ENCODE data around the gene PRKCZ. TPM values are rescaled to one million over a fixed set of nuclear protein-coding genes. Genes with fewer than 3 reads are reported as not detected.

PRKCZ gene
- total and polyA plus RNA-seq, 9 of the 15 experiments (the other 6 are each of a cell fraction or from before 2014, with no cell fraction given): 0.07 to 3.1 (median 1.3) TPM

DNA sequence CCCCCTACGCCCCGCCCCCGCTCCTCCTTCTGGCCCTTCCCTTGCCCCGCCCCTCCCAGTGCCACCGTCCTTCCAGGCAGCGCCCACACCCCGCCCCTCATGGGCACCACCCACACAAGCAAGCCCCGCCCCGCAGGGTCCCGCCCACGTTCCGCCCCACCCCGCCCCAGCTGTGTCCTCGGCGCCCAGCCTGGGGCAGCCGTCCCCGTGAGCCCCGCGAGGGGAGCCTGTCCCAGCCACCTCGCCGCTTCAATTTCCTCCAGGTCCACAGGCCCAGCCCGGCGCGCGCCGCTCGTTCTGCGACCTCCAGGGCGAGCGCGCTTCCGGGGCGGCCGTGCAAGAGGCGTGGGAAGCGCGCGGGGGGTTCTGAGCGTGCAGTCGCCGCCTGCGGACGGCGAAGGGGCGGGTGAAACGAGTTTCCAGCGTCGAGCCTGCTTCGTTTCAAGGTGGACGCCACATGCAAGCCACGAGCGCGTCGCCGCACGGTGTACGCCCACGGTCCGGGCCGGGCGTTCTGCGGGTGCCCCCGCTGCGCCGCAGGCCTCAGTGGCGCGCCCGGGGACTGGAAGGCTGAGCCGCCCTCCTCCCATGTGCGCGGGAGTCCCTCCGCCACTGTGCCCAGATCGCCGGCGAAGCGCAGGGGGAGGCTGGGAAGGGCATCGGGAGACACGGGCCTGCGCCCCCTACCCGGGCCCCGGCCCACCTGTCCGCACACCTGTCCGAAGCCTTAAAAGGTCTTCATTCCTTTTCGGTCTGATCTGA lies 155.2 kb downstream of the PRKCZ start (continued):
- no peak for TF ChIP-seq ZNF695 (CRISPR knock-in tag; IDR thresholded peaks at IDR 0.05)
- TF ChIP-seq HDAC8 (tag; IDR thresholded peaks at IDR 0.05): no peak
- 0 out of 2 replicates have a peak, but pooled peaks have one; percentile 36 for TF ChIP-seq ZNF445 (CRISPR knock-in tag; IDR thresholded peaks at IDR 0.05; ENCODE audit: low read depth)
- peak; percentile 83 for TF ChIP-seq ELF1 (tag; IDR thresholded peaks at IDR 0.05)
- peak; percentile 26 for TF ChIP-seq RBBP5 (IDR thresholded peaks at IDR 0.05; ENCODE audit: borderline replicate concordance, insufficient read depth, low read length, poor library complexity, severe bottlenecking)
- TF ChIP-seq, protein P1, sequence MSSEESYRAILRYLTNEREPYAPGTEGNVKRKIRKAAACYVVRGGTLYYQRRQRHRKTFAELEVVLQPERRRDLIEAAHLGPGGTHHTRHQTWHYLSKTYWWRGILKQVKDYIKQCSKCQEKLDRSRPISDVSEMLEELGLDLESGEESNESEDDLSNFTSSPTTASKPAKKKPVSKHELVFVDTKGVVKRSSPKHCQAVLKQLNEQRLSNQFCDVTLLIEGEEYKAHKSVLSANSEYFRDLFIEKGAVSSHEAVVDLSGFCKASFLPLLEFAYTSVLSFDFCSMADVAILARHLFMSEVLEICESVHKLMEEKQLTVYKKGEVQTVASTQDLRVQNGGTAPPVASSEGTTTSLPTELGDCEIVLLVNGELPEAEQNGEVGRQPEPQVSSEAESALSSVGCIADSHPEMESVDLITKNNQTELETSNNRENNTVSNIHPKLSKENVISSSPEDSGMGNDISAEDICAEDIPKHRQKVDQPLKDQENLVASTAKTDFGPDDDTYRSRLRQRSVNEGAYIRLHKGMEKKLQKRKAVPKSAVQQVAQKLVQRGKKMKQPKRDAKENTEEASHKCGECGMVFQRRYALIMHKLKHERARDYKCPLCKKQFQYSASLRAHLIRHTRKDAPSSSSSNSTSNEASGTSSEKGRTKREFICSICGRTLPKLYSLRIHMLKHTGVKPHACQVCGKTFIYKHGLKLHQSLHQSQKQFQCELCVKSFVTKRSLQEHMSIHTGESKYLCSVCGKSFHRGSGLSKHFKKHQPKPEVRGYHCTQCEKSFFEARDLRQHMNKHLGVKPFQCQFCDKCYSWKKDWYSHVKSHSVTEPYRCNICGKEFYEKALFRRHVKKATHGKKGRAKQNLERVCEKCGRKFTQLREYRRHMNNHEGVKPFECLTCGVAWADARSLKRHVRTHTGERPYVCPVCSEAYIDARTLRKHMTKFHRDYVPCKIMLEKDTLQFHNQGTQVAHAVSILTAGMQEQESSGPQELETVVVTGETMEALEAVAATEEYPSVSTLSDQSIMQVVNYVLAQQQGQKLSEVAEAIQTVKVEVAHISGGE (CRISPR knock-in tag; IDR thresholded peaks at IDR 0.05): no peak
- TF ChIP-seq, protein P2, sequence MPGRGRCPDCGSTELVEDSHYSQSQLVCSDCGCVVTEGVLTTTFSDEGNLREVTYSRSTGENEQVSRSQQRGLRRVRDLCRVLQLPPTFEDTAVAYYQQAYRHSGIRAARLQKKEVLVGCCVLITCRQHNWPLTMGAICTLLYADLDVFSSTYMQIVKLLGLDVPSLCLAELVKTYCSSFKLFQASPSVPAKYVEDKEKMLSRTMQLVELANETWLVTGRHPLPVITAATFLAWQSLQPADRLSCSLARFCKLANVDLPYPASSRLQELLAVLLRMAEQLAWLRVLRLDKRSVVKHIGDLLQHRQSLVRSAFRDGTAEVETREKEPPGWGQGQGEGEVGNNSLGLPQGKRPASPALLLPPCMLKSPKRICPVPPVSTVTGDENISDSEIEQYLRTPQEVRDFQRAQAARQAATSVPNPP (IDR thresholded peaks at IDR 0.05; ENCODE audit: borderline replicate concordance, insufficient read depth, insufficient read length): no peak
- no peak for TF ChIP-seq FOXJ3 (CRISPR knock-in tag; IDR thresholded peaks at IDR 0.05)
- no peak for TF ChIP-seq ZNF175 (CRISPR knock-in tag; IDR thresholded peaks at IDR 0.05; ENCODE audit: low read depth)
- no peak for TF ChIP-seq ZNF75A (CRISPR knock-in tag; IDR thresholded peaks at IDR 0.05)
- peak; percentile 73; the same call in 1 of the 2 replicates for TF ChIP-seq CBX1 (IDR thresholded peaks at IDR 0.05; ENCODE audit: low read depth)
- no peak for TF ChIP-seq SPI1 (IDR thresholded peaks at IDR 0.05; ENCODE audit: borderline replicate concordance, low read depth, low read length)
- TF ChIP-seq, protein P3, sequence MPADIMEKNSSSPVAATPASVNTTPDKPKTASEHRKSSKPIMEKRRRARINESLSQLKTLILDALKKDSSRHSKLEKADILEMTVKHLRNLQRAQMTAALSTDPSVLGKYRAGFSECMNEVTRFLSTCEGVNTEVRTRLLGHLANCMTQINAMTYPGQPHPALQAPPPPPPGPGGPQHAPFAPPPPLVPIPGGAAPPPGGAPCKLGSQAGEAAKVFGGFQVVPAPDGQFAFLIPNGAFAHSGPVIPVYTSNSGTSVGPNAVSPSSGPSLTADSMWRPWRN (IDR thresholded peaks at IDR 0.05; ENCODE audit: low read depth): no peak
- 0 out of 2 replicates have a peak, but pooled peaks have one; percentile 34 for TF ChIP-seq ZNF224 (CRISPR knock-in tag; IDR thresholded peaks at IDR 0.05)
- TF ChIP-seq RBM34 (IDR thresholded peaks at IDR 0.05; ENCODE audit: borderline replicate concordance, insufficient read depth, low read length): no peak
- TF ChIP-seq ZNF76 (CRISPR knock-in tag; IDR thresholded peaks at IDR 0.05; ENCODE audit: borderline replicate concordance): peak; percentile 73; the same call in 1 of the 2 replicates
- TF ChIP-seq MBD2 (IDR thresholded peaks at IDR 0.05; ENCODE audit: borderline replicate concordance, low read depth): no peak; the same call in 1 of the 2 replicates
- no peak for TF ChIP-seq NCOA1 (IDR thresholded peaks at IDR 0.05; ENCODE audit: low read depth)
- no peak for TF ChIP-seq ZNF778 (CRISPR knock-in tag; IDR thresholded peaks at IDR 0.05)
- TF ChIP-seq BRF1 (IDR thresholded peaks at IDR 0.05; ENCODE audit: borderline replicate concordance, extremely low read depth, insufficient read length): no peak
- TF ChIP-seq MCM7 (IDR thresholded peaks at IDR 0.05): no peak
- TF ChIP-seq, protein P4, sequence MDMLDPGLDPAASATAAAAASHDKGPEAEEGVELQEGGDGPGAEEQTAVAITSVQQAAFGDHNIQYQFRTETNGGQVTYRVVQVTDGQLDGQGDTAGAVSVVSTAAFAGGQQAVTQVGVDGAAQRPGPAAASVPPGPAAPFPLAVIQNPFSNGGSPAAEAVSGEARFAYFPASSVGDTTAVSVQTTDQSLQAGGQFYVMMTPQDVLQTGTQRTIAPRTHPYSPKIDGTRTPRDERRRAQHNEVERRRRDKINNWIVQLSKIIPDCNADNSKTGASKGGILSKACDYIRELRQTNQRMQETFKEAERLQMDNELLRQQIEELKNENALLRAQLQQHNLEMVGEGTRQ (CRISPR knock-in tag; IDR thresholded peaks at IDR 0.05): no peak
